Heart left ventricle (tissue), 16 donors: Measurements from ENCODE around the gene DTX4. TPM values are rescaled to one million over a fixed set of nuclear protein-coding genes. Genes with fewer than 3 reads are reported as not detected.

Source experiments
- ATAC-seq, 4 donors: fragments of 200-7000 bp; cut with Tn5 transposase; one replicate each; pipeline ENCODE4 v1.9.1; 2020 to 2022; ENCODE audit warnings: moderate library complexity in 4 of 4, mild to moderate bottlenecking in 3 of 4, moderate number of reproducible peaks in 1 of 4
- DNase-seq, 5 donors: peaks; one replicate each; pipeline ENCODE4 v3.0.0-alpha.2; 2020
- H3K27ac ChIP-seq, 12 donors: fragments of 200-600 bp; sonication (generic) in 4 of 12; one replicate each; pipeline versions ENCODE4 v1.5.0 to v1.8.0; 2016 to 2022; ENCODE audit warnings: mild to moderate bottlenecking in 2 of 12
- H3K27me3 ChIP-seq, 9 donors: fragments of 200-600 bp; sonication (generic) in 2 of 9; one replicate each; pipeline versions ENCODE4 v1.5.1 to v1.8.0; 2016 to 2022; ENCODE audit warnings: mild to moderate bottlenecking in 3 of 9
- H3K36me3 ChIP-seq, 9 donors: fragments of 200-600 bp; sonication (generic) in 2 of 9; one replicate each; pipeline versions ENCODE4 v1.5.0 to v1.8.0; 2018 to 2022; ENCODE audit warnings: mild to moderate bottlenecking in 2 of 9
- H3K4me1 ChIP-seq, 12 donors: fragments of 200-600 bp; sonication (generic) in 4 of 12; one replicate each; pipeline versions ENCODE4 v1.5.0 to v1.8.0; 2016 to 2022; ENCODE audit warnings: mild to moderate bottlenecking in 3 of 12
- H3K4me3 ChIP-seq, 12 donors: fragments of 200-600 bp; sonication (generic) in 4 of 12; one replicate each; pipeline versions ENCODE4 v1.5.0 to v1.8.0; 2017 to 2022; ENCODE audit warnings: mild to moderate bottlenecking in 9 of 12, moderate library complexity in 4 of 12
- H3K9me3 ChIP-seq, 12 donors: fragments of 200-600 bp; sonication (generic) in 4 of 12; one replicate each; pipeline versions ENCODE4 v1.5.0 to v1.8.0; 2016 to 2022; ENCODE audit warnings: mild to moderate bottlenecking in 1 of 12
- POLR2A ChIP-seq, 2 donors: fragments of 450-650 bp; IDR thresholded peaks; one replicate each; pipeline ENCODE4 v1.6.1; 2017; ENCODE audit warnings: antibody characterized with exemption in 2 of 2, mild to moderate bottlenecking in 2 of 2, moderate library complexity in 2 of 2
- WGBS, 4 donors: extraction: QIAGEN DNeasy Blood & Tissue Kit in 2 of 4; methylation state at CpG; one replicate each; pipeline versions ENCODE4 v1.1.5 to v1.1.7; 2013 to 2018; 5-methylcytosine and 5-hydroxymethylcytosine counted together
- intact Hi-C, 10 donors: fragments of 100-400 bp; cut with DNase I; formaldehyde crosslinking; loops; one replicate each; pipeline versions ENCODE4 v1.11.1 to v1.14.2; 2022
- polyA plus RNA-seq, 2 donors: library from polyadenylated mRNA; stranded (reverse); fragments of 200-250 nt; gene quantifications; one replicate each; pipeline ENCODE4 v1.2.3, GENCODE V29; 2013
- total RNA-seq, 9 donors: library from RNA; depleted of rRNA in 2 of 9; stranded (reverse); fragments of >200 nt in 2 of 9; fragmentation: NEBNext Ultra II Directional in 3 of 9; extraction: Animal tissue kit (Norgen Biotek cat#: 25700) in 3 of 9; gene quantifications; one replicate each; pipeline versions ENCODE4 v1.1.0 to v1.2.4, GENCODE V29; 2016 to 2023
- TF ChIP-seq, protein P1 (sequence below), 12 donors: fragments of 200-600 bp; sonication (generic) in 4 of 12; IDR thresholded peaks; one replicate each; pipeline versions ENCODE4 v1.5.0 to v1.8.0; 2018 to 2022; ENCODE audit warnings: antibody characterized with exemption in 12 of 12, mild to moderate bottlenecking in 5 of 12
- donor health status: ischemic (EF 13 %, LVEDD 7.1; RV severe dilation, severe dysfunction).
- donor health status: healthy with polysubstance abuse.
- donor health status: DM: no; HTN: yes; CAD: no.
- donor health status: DM: no; HTN: no; CAD: no.
- donor health status: ischemic (EF 25% LVEDD 6.9; RV normal size, moderate dysfunction).
- donor health status: ischemic (EF 25% LVEDD 5.7; RV mildly dilated, moderate dysfunction).
- donor health status: healthy.
- donor health status: DM: yes; HTN: yes; CAD: no.
- donor health status: ischemic (EF 35%, LVEDD 5.7; RV mildly dilated, moderate dysfunction).
- donor health status: nonischemic (EF 11% LVEDD 7.7; RV severe dilation, severe dysfunction).
- donor health status: DM: yes; HTN: yes; CAD: no.
- donor health status: PGD.
- donor health status: ischemic (EF 29% LVEDD 5.4; RV normal size, mild dysfunction).
- donor health status: nonischemic (EF 23%, LVEDD 6.1; RV moderate dilation, normal function).

DTX4 gene
- total and polyA plus RNA-seq, 11 donors: 0.74 to 6.8 (median 1.8) TPM

DNA sequence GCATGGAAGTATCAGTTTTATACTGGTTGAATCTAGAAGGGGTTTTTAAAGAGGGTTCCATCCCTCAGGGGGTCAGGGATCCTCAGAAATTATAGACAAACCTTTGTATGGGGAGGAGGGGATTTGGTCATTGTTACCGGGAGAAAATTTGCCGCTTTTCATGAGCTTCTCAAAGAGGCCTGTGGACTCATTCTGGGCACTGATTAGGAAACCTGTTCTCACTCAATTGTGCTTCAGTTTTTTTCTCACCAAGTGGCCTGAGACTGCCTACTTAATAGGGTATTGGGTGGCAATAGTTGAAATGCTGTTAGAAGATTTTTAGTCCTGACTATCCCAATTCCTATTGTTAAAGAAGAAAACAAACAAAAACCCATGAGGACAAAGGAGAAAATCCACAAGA lies 26.8 kb downstream of the DTX4 start:
- Histone ChIP-seq H3K4me3 (no peak overlapping the region), H3K4me1 (peaks cover 0 to 22% (median 8%) of the 10 kb centered on the region in 12 donors), H3K27ac (no peak overlapping the region), H3K27me3 (no peaks in the 10 kb centered on the region), H3K9me3 (no peaks in the 10 kb centered on the region), H3K36me3 (peaks cover 0 to 53% (median 7%) of the 10 kb centered on the region in 9 donors)
- WGBS, 4 donors: 93 to 100% (median 96%) methylated on average over 2 of the region's 2 CpGs
- intact Hi-C loops: no loop called here
- ATAC-seq: no peak
- no peak for TF ChIP-seq POLR2A (IDR thresholded peaks at IDR 0.05)
- TF ChIP-seq, protein P1, sequence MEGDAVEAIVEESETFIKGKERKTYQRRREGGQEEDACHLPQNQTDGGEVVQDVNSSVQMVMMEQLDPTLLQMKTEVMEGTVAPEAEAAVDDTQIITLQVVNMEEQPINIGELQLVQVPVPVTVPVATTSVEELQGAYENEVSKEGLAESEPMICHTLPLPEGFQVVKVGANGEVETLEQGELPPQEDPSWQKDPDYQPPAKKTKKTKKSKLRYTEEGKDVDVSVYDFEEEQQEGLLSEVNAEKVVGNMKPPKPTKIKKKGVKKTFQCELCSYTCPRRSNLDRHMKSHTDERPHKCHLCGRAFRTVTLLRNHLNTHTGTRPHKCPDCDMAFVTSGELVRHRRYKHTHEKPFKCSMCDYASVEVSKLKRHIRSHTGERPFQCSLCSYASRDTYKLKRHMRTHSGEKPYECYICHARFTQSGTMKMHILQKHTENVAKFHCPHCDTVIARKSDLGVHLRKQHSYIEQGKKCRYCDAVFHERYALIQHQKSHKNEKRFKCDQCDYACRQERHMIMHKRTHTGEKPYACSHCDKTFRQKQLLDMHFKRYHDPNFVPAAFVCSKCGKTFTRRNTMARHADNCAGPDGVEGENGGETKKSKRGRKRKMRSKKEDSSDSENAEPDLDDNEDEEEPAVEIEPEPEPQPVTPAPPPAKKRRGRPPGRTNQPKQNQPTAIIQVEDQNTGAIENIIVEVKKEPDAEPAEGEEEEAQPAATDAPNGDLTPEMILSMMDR (IDR thresholded peaks at IDR 0.05): no peak
- DNase-seq: no peak

DNA sequence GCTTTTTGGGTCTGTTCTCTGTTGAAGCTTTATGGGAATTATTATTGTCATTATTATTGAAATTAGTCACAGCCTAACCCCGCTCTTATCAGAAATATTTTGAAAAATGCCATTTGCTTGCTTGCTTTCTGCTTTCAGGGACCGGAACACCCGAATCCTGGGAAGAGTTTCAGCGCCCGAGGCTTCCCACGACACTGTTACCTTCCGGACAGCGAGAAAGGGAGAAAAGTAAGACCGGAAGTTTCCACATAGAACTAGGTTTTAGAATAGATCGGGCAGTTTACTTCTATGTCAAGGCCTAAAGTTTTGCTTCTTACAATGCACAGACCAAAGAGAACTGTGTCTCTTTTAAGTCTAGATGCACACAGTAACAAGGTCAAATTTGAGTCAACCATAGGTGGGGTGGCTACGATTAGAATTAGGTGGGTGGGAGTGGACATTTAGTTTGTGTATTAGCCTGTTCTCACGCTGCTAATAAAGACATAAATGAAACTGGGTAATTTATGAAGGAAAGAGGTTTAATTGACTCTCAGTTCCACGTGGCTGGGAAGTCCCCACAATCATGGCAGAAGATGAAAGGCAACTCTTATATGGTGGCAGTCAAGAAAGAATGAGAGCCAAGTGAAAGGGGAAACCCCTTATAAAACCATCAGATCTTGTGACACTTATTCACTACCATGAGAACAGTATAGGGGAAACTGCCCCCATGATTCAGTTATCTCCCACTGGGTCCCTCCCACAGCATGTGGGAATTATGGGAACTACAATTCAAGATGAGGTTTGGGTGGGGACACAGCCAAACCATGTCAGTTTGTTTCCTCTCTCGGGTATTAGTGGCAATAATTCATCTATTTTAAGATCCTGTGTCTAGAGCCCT lies 27.9 kb downstream of the DTX4 start:
- Histone ChIP-seq H3K36me3 (peaks cover 0 to 51% (median 9%) of the 10 kb centered on the region in 9 donors), H3K9me3 (no peaks in the 10 kb centered on the region), H3K4me3 (no peak overlapping the region), H3K4me1 (peaks cover 0 to 22% (median 8%) of the 10 kb centered on the region in 12 donors), H3K27me3 (no peaks in the 10 kb centered on the region), H3K27ac (no peak overlapping the region)
- peak in 1 of 4 donors; percentile 26 for ATAC-seq
- intact Hi-C loops: no loop called here
- TF ChIP-seq, protein P1 (IDR thresholded peaks at IDR 0.05): no peak
- no peak for TF ChIP-seq POLR2A (IDR thresholded peaks at IDR 0.05)
- 81 to 83% (median 83%) methylated on average over 14 of the region's 14 CpGs for WGBS, 4 donors
- DNase-seq: no peak

DNA sequence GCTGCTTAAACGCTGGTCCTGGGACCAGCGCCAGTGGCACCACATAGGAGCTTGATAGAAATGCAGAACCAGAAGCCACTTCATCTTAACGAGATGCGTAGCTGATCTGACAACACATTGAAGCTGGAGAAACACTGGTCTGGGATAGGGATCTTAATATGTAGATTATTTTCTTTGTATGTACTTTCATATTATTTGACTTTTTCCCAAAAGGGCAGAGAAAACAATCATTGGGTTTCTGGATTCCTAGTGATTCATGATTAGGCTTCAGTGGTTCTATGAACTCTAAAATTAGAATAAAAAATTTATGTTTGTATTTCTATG lies 28.5 kb downstream of the DTX4 start:
- intact Hi-C loops: no loop called here
- ATAC-seq: peak in 2 of 4 donors; percentile 30 to 41
- Histone ChIP-seq H3K9me3 (no peaks in the 10 kb centered on the region), H3K27ac (no peak overlapping the region), H3K4me1 (peaks cover 0 to 22% (median 8%) of the 10 kb centered on the region in 12 donors), H3K4me3 (no peak overlapping the region), H3K36me3 (peaks cover 0 to 51% (median 8%) of the 10 kb centered on the region in 9 donors), H3K27me3 (no peaks in the 10 kb centered on the region)
- no peak for DNase-seq
- 30 to 40% (median 33%) methylated on average over 4 of the region's 4 CpGs for WGBS, 4 donors
- no peak for TF ChIP-seq POLR2A (IDR thresholded peaks at IDR 0.05)
- TF ChIP-seq, protein P1 (IDR thresholded peaks at IDR 0.05): no peak

DNA sequence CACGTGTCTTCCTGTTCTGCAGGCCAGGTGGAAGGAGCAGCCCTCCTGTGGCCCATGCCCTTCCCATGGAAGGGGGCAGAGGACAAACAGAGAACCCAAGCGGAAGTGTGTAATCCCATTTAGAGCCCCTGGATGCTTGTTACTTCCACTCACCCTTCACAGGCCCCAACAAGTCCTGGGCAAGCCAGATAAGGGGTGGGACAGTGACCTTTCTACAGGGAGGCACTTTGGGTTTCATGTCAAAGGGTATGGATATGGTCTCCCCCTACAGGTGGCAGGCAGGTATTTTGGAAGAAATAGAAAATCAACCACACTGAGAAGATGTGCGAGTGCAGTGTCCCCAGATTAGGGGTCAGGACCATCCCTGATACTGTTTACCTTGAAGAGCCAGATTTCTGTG lies 29.4 kb downstream of the DTX4 start:
- Histone ChIP-seq H3K4me1 (peaks cover 0 to 22% (median 8%) of the 10 kb centered on the region in 12 donors), H3K4me3 (no peak overlapping the region), H3K27me3 (no peaks in the 10 kb centered on the region), H3K36me3 (peaks cover 0 to 46% (median 3%) of the 10 kb centered on the region in 9 donors), H3K9me3 (no peaks in the 10 kb centered on the region), H3K27ac (no peak overlapping the region)
- DNase-seq (no peak), ATAC-seq (no peak)
- no peak for TF ChIP-seq POLR2A (IDR thresholded peaks at IDR 0.05)
- TF ChIP-seq, protein P1 (IDR thresholded peaks at IDR 0.05): no peak
- intact Hi-C loops: no loop called here
- 94 to 98% (median 97%) methylated on average over 3 of the region's 3 CpGs for WGBS, 4 donors
